LHCN-M2 (cell line): ENCODE results near the gene SLC38A3. TPM values are rescaled to one million over a fixed set of nuclear protein-coding genes. Genes with fewer than 3 reads are reported as not detected.

Experiments used
- DNase-seq: peaks from one replicate; pipeline ENCODE4 v3.0.0-alpha.2; 2012; ENCODE audit warnings: low read depth
- polyA plus RNA-seq: library from polyadenylated mRNA; unstranded; fragments of >200 nt; gene quantifications from one replicate; pipeline ENCODE4 v1.2.1, GENCODE V29; 2012; ENCODE audit warnings: missing spikeins
- total RNA-seq: library from RNA; depleted of rRNA; stranded (reverse); fragments of >200 nt; gene quantifications from 2 replicates; pipeline ENCODE4 v1.2.3, GENCODE V29; 2014; rRNA removed

SLC38A3 gene
- total RNA-seq = 1.1 TPM in 1 of 2 replicates, not detected in the other
- polyA plus RNA-seq = 0.02 TPM

- DNase-seq = no peak
These were observed at the start of gene SLC38A3 for GRCh38 chr3:50204804-50205412. Gene SLC38A3, plus strand, starts transcription at chr3:50205271. Its CDS starts 8,929 bp downstream, at chr3:50214200.

DNA sequence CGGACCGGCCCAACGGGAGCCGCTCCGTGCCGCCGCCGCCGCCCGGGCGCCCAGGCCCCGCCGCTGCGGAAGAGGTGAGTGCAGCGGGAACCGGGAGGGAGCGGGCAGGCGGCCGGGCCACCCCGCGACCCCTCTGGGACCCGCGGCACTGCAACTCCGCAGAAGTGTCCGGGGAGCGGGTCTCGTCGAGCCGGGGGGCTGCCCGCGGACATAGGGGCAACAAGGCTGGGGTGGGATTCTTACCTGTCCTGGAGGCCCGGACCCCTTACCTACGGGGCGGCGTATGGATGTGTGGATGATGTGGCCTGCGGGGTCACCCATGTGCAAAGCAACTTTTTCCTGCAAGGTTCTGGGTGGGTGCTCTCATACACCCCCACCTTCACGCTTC, 49.6 kb upstream of the SLC38A3 start:
- no peak for DNase-seq

GRCh38 chr3:50155891-50156290, 49.2 kb upstream of the SLC38A3 start:
- DNase-seq = no peak

- no peak for DNase-seq
These were observed 48.2 kb upstream of the SLC38A3 start for GRCh38 chr3:50156549-50157493.

DNA sequence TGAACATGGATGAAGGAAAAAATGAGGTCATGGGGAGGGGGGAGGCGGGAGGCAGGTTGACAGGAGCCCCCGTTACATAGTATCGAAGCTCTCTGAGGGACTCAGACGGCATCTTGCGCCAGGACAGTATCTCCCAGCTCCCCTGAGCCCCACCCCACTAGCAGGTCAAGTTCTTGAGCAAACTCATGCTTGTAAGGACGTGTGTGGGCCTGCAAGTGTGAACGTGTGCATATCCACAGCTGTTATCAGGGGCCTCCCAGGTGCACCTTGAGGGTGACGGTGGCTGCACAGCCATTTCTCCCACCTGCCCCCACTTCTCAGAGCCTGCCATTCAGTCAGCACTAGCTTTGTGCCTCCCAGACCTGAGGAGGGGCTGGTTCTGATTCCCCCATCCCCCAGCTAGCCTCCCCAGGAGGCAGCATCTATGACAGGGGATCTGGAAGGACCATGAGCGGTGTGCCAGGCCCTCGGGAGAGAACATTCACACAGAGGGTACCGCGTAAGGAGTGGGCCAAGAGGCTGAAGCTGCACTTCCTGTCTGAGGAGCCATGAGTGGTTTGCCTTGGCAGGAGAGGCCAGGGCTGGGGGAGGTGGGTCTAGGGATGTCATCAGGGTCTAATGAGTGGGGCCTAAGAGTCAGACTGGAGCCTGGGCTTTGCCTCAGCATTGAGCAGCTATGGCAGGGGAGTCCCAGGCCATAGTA, 47.1 kb upstream of the SLC38A3 start:
- DNase-seq = no peak

GRCh38 chr3:50158530-50159146, 46.4 kb upstream of the SLC38A3 start:
- no peak for DNase-seq

DNA sequence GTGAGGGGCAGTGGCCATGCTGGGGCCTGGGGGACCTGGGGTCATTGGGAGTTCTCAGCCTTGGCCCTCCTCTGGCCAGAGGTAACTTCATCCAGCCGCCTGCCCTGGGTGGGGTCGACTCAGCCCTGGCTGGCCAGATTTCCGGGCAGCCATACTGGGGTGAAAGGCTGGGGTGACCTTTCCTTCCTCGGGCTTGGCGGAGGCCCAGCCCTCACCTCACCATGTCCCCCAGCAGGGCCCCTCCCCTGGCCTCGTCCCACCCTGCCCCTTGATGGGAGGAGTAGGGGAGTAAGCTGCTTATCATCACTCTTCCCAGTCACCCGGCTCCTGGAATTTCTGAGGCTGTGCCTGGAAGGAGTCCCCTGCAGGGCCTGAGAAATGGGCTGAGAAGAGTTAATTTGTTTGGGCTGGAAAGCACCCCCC, 44.5 kb upstream of the SLC38A3 start:
- no peak for DNase-seq

- DNase-seq = no peak
These were observed 43.8 kb upstream of the SLC38A3 start for GRCh38 chr3:50161320-50161719.

DNA sequence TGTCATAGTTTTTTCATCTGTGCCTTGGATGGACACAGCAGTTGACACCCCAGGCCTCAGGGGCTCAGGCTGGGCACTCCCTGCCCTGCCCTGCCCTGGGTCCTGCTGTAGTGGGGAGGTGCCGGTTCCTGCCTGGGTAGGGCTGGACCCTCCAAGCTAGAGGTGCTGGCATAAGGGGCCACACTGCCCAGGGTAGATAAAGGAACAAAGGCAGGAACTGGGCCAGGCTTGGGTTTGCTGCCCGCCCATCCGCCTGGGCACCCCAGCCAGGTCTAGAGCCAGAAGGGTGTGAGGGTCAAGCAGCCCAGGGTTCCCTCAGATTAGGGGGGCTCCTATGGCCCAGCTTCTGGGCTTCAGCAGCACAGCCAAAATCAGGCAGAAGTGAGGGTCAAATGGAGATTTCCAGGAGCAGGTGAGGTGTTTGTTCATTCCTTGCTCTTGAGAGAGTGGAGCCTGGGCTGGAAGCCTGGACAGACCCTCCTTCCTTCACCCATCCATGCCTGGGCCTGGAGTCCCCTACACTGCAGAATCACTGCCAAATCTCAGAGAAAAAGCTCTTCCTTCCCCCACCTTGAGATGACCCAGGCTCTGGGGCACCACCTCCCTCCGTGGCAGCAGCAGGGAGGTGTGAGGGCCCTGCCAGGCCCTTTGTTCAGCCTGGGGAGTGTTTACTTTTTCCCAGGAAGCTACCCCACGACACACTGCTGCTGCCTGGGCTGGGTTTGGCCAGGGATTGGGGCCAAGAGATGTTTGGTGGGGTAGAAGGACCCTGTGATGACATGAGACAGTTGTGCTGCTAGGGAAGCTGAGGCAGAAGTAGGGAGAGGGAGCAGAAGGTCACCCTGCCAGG, 42.8 kb upstream of the SLC38A3 start:
- no peak for DNase-seq

GRCh38 chr3:50163572-50164455, 41.3 kb upstream of the SLC38A3 start:
- DNase-seq = peak; percentile 64

GRCh38 chr3:50164481-50164880, 40.6 kb upstream of the SLC38A3 start:
- no peak for DNase-seq

GRCh38 chr3:50164984-50165909, 39.8 kb upstream of the SLC38A3 start:
- no peak for DNase-seq

DNA sequence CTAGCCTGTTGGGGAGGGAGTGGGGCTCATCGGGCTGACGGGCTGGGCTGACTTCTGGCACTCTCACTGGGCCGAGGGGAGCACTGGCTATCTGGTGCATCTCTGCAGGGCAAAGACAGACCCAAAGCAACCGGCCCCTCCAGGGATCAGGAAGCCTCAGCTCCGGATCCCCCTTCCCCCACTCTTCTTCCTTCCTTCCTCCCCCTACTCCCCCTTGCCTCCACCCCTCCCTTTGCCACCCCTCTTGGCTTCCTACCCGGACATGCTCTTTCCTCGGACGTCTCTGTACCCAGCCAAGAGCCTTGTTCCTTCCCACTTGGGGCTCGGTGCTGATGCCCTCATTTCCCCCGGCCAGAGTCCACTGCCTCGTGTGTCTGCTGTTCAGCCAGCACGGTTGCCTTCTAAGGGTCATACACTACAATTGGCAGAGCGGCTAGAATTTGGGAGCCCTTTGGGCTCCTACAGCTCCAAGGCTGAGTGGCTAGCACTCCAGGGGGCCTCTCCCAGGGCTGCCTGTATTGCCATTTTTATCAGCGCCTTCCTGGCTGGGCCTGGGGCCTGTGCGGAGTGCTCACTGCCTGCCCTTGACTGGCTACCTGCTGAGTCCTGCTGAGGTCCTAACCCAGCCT, 39.0 kb upstream of the SLC38A3 start:
- no peak for DNase-seq

GRCh38 chr3:50166620-50167019, 38.5 kb upstream of the SLC38A3 start:
- no peak for DNase-seq

- no peak for DNase-seq
These were observed 37.8 kb upstream of the SLC38A3 start for GRCh38 chr3:50167069-50167840.

GRCh38 chr3:50167841-50168209, 37.2 kb upstream of the SLC38A3 start:
- no peak for DNase-seq

- DNase-seq = no peak
These were observed 36.7 kb upstream of the SLC38A3 start for GRCh38 chr3:50168388-50168787.
